Left renal pelvis (tissue), 4 donors: ENCODE data around the gene APOF. TPM values are rescaled to one million over a fixed set of nuclear protein-coding genes. Genes with fewer than 3 reads are reported as not detected.
"Not testable (repeated sequence)": the region's sequence is repeated elsewhere in the genome, so short reads cannot be mapped to it uniquely, and the experiment has no call there.

Source experiments
- DNase-seq, 4 donors: peaks; one replicate each; pipeline ENCODE4 v3.0.0-alpha.2; 2013; ENCODE audit warnings: low read depth in 4 of 4, low spot score in 3 of 4
- polyA plus RNA-seq, 4 donors: library from polyadenylated mRNA; unstranded; fragments of 120-200 nt; gene quantifications; one replicate each; pipeline ENCODE4 v1.2.1, GENCODE V29; 2013; ENCODE audit not compliant: insufficient read length in 4 of 4

The APOF gene
- polyA plus RNA-seq, 4 donors, result 0.13 TPM; not detected in 3

- DNase-seq, result no peak
Observed at GRCh38 chr12:56374726-56375597, 12.3 kb upstream of the APOF start.

- no peak for DNase-seq
Observed at GRCh38 chr12:56373515-56373914, 10.9 kb upstream of the APOF start.

GRCh38 chr12:56366948-56367347 is 4.3 kb upstream of the APOF start:
- DNase-seq, result no peak

DNA sequence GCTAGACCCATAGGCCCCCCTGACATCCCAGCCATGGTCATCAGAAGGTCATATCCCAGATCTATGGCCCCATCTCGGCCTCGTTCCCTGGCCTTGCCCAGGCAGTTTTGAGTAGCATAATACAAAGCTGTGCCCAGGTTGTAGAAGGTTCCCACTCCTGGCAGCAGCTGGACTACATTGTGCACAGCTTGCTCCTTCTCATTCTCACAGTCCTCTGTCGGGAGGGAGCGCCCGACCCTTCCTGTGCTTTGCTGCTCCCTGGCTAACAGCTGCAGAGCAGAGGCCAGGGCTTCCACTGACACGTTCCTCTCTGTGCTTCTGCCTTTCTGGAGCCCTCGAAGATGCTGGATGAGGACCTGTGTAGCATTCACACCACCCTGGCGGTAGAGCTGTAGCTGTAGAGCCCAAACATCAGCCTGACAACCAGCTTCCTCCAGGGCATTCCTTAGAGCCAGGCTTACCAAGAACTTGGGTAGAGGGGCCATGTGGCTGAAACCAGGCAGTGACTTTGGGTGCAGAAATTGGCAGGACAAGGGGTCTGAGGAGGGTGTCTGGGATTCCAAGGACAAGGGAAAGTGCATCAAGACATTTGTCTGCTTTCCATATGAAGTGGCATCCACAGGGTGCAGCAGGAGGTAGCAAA is 1.0 kb downstream of the APOF start:
- DNase-seq, result no peak

DNA sequence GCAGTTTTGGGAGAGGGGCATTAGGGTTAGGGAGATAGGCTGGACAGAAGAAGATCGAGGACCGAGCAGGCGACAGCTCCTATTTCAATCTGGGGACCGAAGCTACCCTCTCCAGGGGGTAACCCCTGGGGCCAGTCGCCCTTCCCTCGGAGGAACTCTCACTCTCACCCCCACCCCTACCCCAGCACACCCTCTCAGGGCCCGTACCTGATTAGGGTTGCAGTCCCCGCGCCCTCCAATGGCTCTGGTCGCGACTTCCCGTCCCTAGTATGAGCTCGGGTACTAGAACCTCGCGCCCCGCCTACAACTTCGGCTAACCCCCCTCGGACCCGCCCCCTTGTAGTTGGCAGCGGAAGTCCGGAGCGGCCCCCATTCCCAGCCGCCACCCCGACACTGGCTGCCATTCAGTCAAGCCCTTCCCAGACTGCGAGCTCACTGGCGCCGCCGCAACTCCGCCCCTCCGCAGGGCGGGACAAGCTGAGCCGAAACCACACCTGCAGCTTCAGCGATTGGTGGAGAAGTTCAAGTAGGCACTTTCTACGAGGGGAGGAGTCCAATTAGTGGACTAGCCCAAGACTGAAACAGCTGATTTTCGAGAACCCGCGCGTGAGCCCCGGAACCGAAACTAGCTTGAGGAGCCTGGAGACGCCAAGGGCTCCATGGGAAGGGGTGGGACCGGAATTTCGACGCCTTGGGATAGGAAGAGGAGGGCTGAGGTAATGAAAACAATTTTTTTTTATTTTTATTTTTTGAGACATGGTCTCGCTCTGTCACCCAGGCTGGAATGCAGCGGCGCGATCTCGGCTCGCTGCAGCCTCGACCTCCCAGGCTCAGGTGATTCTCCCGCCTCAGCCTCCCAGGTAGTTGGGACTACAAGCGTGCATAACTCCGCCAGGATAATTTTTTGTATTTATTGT is 2.5 kb downstream of the APOF start, which contains the start of gene STAT2:
STAT2 (minus strand) TSS at position 257 of the 917 bp plus-strand sequence. CDS start 3,536 bp downstream, outside the sequence.
- DNase-seq, result peak; percentile 97 to 100 (median 99)

- DNase-seq, result no peak
Observed at GRCh38 chr12:56358836-56359532, 3.7 kb downstream of the APOF start.

DNA sequence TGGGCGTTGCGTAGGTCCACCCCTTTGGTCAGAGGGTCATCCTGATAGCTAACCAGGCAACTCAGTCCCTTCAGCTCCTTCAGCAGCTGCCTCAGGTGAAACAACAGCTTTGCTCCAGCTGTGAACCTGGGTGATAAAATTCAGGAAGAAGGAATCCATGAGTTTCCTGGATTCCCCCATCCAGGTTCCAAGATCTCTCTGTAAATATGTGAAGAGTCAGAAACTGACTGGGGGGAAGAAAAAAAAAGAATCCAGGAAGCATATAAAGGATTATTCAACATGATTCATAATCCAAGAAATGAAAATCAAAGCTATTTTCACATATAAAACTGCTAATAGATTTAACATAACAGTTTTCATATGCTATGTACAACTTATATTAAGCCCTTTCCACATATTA is 11.3 kb downstream of the APOF start:
- no peak for DNase-seq

- no peak for DNase-seq
Observed at GRCh38 chr12:56350662-56351061, 12.0 kb downstream of the APOF start.

DNA sequence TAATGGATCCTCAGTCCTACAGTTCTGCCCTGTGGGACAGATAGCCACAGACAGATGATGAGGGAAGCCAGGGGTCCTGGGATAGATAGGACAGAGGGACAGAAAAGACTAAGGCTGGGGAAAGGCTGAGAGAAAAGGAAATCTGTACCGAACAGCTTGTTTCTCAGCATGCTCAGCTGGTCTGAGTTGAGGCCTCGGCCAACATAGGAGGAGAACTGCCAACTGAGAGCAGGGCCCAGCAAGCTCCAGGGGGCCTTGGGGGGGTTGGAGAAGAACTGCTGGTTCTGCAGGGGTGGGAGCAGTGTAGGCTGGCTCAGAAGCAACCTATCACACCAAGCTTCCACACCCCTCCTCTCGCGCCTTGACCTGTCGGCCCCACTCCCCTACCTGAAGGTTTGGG is 13.9 kb downstream of the APOF start:
- DNase-seq, result no peak

GRCh38 chr12:56347255-56347654 is 15.4 kb downstream of the APOF start:
- DNase-seq, result not testable (repeated sequence)

DNA sequence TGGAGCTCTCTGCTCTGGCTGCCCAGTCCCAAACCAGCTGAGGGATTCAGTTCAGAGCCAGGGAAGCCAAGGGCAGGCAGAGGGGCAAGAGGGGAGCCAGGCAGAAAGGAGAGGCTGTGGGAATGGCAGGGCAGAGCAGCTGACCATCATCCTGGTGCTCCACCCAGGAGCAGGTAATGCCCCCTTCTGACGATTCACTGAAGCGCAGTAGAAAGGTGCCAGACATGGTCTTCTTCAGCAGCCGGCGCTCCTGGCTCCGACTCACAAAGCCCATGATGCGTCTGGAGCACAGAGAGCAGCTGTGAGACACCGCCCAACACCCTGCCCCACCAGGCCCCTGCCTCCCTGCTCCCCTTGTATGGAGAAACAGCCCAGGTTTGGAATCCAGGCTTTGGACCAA is 16.0 kb downstream of the APOF start:
- DNase-seq, result no peak

GRCh38 chr12:56342290-56342689 is 20.4 kb downstream of the APOF start:
- DNase-seq, result not testable (repeated sequence)

DNA sequence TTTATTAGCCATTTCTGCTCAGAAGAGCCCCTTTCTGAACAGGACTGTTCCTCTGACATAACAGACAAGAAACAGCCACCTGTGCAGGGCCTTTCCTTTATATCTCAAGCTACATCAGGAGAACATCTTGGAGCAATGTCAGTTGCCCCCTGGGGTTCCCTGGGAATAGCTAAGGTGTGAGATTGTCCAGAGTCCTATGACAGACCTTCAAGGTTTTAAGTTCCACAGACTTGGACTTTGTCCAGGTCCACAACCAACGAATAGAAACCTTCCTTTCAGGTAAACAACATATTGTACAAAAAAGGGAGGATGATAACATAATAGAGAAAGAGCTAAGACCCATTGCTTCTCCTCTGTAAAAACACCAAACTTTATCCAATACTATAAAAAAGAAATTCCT is 21.0 kb downstream of the APOF start:
- DNase-seq, result no peak

GRCh38 chr12:56339158-56339422 is 23.6 kb downstream of the APOF start:
- no peak for DNase-seq

GRCh38 chr12:56338308-56339157 is 24.1 kb downstream of the APOF start, which contains the start of gene IL23A:
Gene IL23A (plus strand): TSS chr12:56338884. CDS start chr12:56339045, 161 bp downstream.
- no peak for DNase-seq

- DNase-seq, result no peak
Observed at GRCh38 chr12:56337753-56338251, 24.9 kb downstream of the APOF start.

DNA sequence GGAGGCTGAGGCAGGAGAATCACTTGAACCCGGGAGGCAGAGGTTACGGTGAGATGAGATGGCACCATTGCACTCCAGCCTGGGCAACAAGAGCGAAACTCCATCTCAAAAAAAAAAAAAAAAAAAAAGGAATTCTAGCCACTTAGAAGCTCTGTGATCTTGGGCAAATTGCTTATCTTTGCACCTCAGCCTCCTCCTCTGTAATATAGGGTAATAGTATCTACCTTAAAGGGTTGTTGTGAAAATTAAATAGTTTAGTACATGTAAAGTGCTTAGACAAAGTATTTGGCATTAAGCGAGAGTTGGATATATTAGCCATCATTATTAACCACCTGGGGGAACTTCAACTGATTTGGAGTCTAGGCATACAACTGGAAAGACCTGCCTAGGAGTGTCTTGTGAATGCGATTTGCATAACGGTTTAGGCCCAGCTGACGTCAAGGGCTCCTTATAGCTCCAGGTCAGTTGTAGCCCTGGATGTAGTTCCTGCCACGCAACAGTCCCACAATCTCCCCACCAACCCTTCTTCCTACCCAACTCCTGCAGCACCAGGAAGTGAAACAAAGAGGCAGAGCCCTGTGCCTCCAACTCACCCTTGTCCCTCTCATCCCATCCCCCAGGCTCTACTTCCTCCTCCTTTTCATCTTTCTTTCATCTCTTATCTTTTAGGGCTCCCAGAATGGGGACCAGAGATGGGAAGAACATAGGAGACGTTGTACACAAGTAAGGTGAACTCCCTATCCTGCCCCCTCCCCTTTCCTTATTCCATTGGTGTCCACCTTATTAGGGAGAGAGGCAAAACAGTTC is 26.1 kb downstream of the APOF start:
- no peak for DNase-seq

DNA sequence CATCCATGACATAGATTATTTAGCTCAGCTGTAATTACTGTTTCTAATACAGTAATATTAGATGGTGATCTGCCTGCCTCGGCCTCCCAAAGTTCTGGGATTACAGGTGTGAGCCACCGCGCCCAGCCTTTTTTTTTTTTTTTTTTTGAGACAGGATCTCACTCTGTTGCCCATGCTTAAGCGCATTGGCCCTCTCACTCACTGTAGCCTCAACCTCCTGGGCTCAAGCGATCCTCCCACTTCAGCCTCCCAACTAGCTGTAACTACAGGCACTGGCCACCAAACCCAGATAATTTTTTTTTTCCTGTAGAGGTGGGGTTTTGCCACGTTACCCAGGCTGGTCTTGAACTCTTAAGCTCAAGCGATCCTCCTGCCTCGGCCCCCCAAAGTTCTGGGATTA is 27.1 kb downstream of the APOF start:
- DNase-seq, result not testable (repeated sequence)

DNA sequence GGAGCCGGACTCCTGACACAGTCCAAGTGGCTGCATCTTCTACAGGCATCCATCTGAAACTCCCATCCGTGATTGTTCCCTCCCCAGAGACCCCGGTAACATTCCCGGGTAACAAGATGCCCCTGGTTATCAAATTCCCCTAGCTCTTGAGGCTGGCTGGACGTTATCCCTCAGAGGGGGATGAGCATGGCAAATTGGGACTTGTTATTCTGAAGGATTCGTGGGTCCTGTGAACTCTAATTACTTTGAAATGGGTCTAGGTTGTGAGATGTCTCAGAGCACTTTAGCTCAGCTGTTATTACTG is 28.2 kb downstream of the APOF start:
- DNase-seq, result no peak
